ENCODE data around the gene OIT3.

OIT3 gene

GRCh38 chr10:72879245-72879644 is 14.3 kb upstream of the OIT3 start:
- ChIA-PET POLR2A (no interaction called here), CTCF (no interaction called here)
- no peak overlapping the region for H3K27ac ChIP-seq (ENCODE audit: extremely low read depth, low read depth, low read length)
- peaks cover 0 to 3% of the 10 kb centered on the region in 2 experiments; a peak in 2 of 3 replicates for H3K36me3 ChIP-seq (ENCODE audit: control insufficient read depth in 2 of 2, insufficient read depth in 1 of 2, low read length in 2 of 2)
- no peak for TF ChIP-seq SCRT1 (tag by site-specific recombination; IDR thresholded peaks at IDR 0.05; ENCODE audit: borderline replicate concordance)
- no peak for TF ChIP-seq KLF17 (tag by site-specific recombination; IDR thresholded peaks at IDR 0.05)
- TF ChIP-seq ZNF677 (tag by site-specific recombination; IDR thresholded peaks at IDR 0.05): no peak
- TF ChIP-seq, protein P1, sequence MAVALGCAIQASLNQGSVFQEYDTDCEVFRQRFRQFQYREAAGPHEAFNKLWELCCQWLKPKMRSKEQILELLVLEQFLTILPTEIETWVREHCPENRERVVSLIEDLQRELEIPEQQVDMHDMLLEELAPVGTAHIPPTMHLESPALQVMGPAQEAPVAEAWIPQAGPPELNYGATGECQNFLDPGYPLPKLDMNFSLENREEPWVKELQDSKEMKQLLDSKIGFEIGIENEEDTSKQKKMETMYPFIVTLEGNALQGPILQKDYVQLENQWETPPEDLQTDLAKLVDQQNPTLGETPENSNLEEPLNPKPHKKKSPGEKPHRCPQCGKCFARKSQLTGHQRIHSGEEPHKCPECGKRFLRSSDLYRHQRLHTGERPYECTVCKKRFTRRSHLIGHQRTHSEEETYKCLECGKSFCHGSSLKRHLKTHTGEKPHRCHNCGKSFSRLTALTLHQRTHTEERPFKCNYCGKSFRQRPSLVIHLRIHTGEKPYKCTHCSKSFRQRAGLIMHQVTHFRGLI (tag by site-specific recombination; IDR thresholded peaks at IDR 0.05): no peak
- no peak for TF ChIP-seq ZNF292 (tag by site-specific recombination; IDR thresholded peaks at IDR 0.05; ENCODE audit: borderline replicate concordance, low read depth)
- no peak for TF ChIP-seq REPIN1 (tag by site-specific recombination; IDR thresholded peaks at IDR 0.05; ENCODE audit: low read depth)
- no peak for TF ChIP-seq SETDB1 (IDR thresholded peaks at IDR 0.05; ENCODE audit: insufficient read length, low read length)
- TF ChIP-seq ZNF596 (tag by site-specific recombination; IDR thresholded peaks at IDR 0.05): no peak
- TF ChIP-seq GFI1B (tag by site-specific recombination; IDR thresholded peaks at IDR 0.05): no peak
- TF ChIP-seq, protein P2, sequence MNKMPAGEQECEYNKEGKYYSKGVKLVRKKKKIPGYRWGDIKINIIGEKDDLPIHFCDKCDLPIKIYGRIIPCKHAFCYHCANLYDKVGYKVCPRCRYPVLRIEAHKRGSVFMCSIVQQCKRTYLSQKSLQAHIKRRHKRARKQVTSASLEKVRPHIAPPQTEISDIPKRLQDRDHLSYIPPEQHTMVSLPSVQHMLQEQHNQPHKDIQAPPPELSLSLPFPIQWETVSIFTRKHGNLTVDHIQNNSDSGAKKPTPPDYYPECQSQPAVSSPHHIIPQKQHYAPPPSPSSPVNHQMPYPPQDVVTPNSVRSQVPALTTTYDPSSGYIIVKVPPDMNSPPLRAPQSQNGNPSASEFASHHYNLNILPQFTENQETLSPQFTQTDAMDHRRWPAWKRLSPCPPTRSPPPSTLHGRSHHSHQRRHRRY (tag by site-specific recombination; IDR thresholded peaks at IDR 0.05): no peak
- no peak for TF ChIP-seq ZEB2 (tag by site-specific recombination; IDR thresholded peaks at IDR 0.05)
- no peak for TF ChIP-seq KLF16 (tag by site-specific recombination; IDR thresholded peaks at IDR 0.05)
- TF ChIP-seq ZNF239 (tag by site-specific recombination; IDR thresholded peaks at IDR 0.05): no peak
- TF ChIP-seq, protein P3, sequence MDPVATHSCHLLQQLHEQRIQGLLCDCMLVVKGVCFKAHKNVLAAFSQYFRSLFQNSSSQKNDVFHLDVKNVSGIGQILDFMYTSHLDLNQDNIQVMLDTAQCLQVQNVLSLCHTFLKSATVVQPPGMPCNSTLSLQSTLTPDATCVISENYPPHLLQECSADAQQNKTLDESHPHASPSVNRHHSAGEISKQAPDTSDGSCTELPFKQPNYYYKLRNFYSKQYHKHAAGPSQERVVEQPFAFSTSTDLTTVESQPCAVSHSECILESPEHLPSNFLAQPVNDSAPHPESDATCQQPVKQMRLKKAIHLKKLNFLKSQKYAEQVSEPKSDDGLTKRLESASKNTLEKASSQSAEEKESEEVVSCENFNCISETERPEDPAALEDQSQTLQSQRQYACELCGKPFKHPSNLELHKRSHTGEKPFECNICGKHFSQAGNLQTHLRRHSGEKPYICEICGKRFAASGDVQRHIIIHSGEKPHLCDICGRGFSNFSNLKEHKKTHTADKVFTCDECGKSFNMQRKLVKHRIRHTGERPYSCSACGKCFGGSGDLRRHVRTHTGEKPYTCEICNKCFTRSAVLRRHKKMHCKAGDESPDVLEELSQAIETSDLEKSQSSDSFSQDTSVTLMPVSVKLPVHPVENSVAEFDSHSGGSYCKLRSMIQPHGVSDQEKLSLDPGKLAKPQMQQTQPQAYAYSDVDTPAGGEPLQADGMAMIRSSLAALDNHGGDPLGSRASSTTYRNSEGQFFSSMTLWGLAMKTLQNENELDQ (tag by site-specific recombination; IDR thresholded peaks at IDR 0.05; ENCODE audit: low read depth): no peak
- TF ChIP-seq ZNF221 (tag by site-specific recombination; IDR thresholded peaks at IDR 0.05; ENCODE audit: borderline replicate concordance): no peak
- H3K4me3 ChIP-seq (ENCODE audit: low read depth, low read length): no peak overlapping the region
- H3K4me1 ChIP-seq (ENCODE audit: control insufficient read depth, insufficient read depth, low read length): no peaks in the 10 kb centered on the region
- H3K9me3 ChIP-seq (ENCODE audit: control insufficient read depth, insufficient read depth, low read depth, low read length): no peaks in the 10 kb centered on the region

DNA sequence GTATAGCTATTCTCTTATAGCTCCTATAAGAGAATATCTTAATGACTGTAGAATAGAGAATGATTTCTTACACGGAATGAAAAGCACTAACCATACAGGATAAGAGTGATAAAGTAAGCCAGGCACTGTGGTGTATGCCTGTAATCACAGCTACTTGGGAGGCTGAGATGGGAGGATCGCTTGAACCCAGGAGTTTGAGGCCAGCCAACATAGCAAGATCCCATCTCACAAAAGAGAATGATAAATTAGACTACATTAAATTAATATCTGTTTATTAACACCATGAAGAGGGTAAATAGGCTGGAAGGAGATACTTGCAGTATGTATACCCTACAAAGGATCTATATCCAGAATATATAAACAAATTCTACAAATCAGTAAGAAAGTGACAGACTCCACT is 12.2 kb upstream of the OIT3 start:
- TF ChIP-seq, protein P1 (tag by site-specific recombination; IDR thresholded peaks at IDR 0.05): no peak
- TF ChIP-seq ZNF521 (tag by site-specific recombination; IDR thresholded peaks at IDR 0.05) (no peak), ZNF530 (tag by site-specific recombination; IDR thresholded peaks at IDR 0.05; ENCODE audit: low read depth) (no peak), PRDM1 (tag by site-specific recombination; IDR thresholded peaks at IDR 0.05) (no peak), ZNF23 (tag by site-specific recombination; IDR thresholded peaks at IDR 0.05; ENCODE audit: borderline replicate concordance) (no peak), ZNF426 (tag by site-specific recombination; IDR thresholded peaks at IDR 0.05) (no peak), CTCF (tag by site-specific recombination; IDR thresholded peaks at IDR 0.05) (no peak), MEIS1 (CRISPR knock-in tag; IDR thresholded peaks at IDR 0.05; ENCODE audit: borderline replicate concordance) (no peak), ZNF777 (tag by site-specific recombination; IDR thresholded peaks at IDR 0.05; ENCODE audit: borderline replicate concordance) (no peak)
- TF ChIP-seq, protein P2 (tag by site-specific recombination; IDR thresholded peaks at IDR 0.05): no peak
- Histone ChIP-seq H3K27ac (ENCODE audit: extremely low read depth, low read depth, low read length) (no peak overlapping the region), H3K4me1 (ENCODE audit: control insufficient read depth, insufficient read depth, low read length) (no peaks in the 10 kb centered on the region), H3K4me3 (ENCODE audit: low read depth, low read length) (no peak overlapping the region), H3K36me3 (ENCODE audit: control insufficient read depth in 2 of 2, insufficient read depth in 1 of 2, low read length in 2 of 2) (peaks cover 0 to 12% of the 10 kb centered on the region in 2 experiments; a peak in 2 of 3 replicates), H3K9me3 (ENCODE audit: control insufficient read depth, insufficient read depth, low read depth, low read length) (no peaks in the 10 kb centered on the region)
- ChIA-PET POLR2A (no interaction called here), CTCF (no interaction called here)
